G401 (cell line): ENCODE results near the gene KRTAP1-3. TPM values are rescaled to one million over a fixed set of nuclear protein-coding genes. Genes with fewer than 3 reads are reported as not detected.
"Not testable (repeated sequence)": the region's sequence is repeated elsewhere in the genome, so short reads cannot be mapped to it uniquely, and the experiment has no call there.

Source experiments
- DNase-seq: peaks from one replicate; pipeline ENCODE4 v3.0.0-alpha.2; 2015; ENCODE audit warnings: low spot score
- in situ Hi-C: cut with HindIII; loops from 2 replicates; pipeline ENCODE4 v1.10.0; 2016; ENCODE audit warnings: low sequenced_read_pairs, mixed read lengths
- total RNA-seq: library from RNA; depleted of rRNA; stranded (reverse); fragments of >200 nt; shearing (Covaris generic); gene quantifications from 2 replicates; pipeline ENCODE4 v1.2.3, GENCODE V29; 2014; rRNA removed

The KRTAP1-3 gene, protein sequence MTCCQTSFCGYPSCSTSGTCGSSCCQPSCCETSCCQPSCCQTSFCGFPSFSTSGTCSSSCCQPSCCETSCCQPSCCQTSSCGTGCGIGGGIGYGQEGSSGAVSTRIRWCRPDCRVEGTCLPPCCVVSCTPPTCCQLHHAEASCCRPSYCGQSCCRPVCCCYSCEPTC
- total RNA-seq = not detected in 2 replicates

DNA sequence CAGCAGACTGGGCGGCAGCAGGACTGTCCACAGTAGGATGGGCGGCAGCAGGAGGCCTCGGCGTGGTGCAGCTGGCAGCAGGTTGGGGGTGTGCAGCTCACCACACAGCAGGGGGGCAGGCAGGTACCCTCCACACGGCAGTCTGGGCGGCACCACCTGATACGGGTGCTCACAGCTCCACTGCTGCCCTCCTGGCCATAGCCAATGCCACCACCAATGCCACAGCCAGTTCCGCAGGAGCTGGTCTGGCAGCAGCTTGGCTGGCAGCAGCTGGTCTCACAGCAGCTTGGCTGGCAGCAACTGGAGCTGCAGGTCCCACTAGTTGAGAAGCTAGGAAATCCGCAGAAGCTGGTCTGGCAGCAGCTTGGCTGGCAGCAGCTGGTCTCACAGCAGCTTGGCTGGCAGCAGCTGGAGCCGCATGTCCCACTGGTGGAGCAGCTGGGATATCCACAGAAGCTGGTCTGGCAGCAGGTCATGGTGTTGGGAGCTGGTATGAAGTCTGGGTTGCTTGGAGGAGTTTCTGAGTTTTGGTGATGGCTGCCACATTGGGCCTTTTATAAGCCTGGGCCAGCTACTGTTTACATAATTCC lies at the start of gene KRTAP1-3:
KRTAP1-3 (minus strand) TSS at position 529 of the 590 bp plus-strand sequence; CDS start at position 476, 53 bp downstream.
- DNase-seq, in situ Hi-C loops: not testable (repeated sequence)

DNA sequence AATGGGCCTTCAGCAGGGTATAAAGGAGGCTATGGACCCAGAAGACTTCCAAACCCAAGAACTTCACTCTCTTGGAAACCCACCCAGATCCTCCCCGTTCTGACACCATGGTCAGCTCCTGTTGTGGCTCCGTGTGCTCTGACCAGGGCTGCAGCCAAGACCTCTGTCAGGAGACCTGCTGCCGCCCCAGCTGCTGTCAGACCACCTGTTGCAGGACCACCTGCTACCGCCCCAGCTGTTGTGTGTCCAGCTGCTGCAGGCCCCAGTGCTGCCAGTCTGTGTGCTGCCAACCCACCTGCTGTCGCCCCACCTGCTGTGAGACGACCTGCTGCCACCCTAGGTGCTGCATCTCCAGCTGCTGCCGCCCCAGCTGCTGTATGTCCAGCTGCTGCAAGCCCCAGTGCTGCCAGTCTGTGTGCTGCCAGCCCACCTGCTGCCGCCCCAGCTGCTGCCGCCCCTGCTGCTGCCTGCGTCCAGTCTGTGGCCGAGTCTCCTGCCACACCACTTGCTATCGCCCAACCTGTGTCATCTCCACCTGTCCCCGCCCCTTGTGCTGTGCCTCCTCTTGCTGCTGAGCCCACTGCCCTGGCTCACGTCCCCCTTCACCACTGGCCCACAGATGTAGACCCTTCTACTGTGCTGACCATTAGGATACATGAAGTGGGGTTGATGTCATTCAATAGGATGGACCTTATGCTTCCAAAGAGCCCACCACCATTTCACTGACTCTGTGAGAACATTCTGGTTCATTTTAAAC lies 49.6 kb upstream of the KRTAP1-3 start, which contains the start of gene KRTAP4-7:
KRTAP4-7 (plus strand) TSS at position 51 of the 757 bp plus-strand sequence; CDS start at position 108, 57 bp downstream.
- in situ Hi-C loops, DNase-seq: not testable (repeated sequence)

DNA sequence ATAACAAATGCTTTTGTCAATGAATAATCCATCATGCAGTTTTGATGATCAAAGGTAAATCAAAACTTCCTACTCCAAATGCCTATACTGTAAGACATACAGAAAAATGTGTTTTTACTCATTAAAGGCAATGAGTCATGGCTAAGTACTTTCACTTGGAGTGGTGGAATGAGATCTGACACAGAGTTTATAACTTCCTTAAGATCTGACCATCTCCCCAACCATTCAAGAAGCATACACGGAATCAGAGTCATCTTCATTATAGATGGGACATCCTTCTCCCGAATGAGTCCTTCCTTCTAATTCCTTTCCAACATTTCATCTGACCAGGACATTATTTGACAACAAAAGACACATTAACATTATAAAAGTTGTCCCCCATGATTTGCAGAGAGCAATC lies 48.8 kb upstream of the KRTAP1-3 start:
- DNase-seq, in situ Hi-C loops: not testable (repeated sequence)

DNA sequence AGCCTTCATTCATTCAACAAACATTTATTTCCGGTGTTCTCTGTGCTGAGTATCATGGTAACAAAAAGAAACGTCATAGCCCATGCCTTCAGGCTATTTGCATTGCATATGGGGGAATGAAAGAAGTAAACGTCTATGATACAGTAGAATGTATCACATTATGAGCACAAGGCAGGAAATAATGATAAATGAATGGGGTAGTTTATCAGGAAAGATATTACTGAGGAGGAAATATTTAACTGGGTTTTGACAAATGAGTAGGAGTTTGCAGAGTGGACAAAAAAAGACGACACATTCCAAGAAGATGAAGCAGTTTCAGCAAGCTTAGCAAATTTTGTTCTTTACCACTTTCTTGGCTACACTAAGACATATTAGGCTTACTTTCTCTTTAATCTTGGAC lies 48.0 kb upstream of the KRTAP1-3 start:
- no peak for DNase-seq
- in situ Hi-C loops = no loop called here

DNA sequence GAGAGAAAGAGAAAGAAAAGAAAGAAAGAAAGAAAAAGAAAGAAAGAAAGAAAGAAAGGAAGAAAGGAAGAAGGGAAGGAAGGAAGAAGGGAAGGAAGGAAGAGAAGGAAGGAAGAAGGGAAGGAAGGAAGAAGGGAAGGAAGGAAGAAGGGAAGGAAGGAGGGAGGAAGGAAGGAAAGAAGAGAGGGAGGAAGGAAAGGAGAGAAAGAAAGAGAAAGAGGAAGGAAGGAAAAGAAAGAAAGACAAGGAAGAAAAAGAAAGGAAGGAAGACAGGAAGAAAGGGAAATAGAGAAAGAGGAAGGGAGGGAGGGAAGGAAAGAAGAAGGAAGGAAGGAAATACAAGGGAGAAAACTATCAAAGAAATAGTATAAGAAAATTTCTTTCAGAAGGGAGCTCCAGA lies 42.1 kb upstream of the KRTAP1-3 start:
- DNase-seq = no peak
- in situ Hi-C loops = no loop called here

DNA sequence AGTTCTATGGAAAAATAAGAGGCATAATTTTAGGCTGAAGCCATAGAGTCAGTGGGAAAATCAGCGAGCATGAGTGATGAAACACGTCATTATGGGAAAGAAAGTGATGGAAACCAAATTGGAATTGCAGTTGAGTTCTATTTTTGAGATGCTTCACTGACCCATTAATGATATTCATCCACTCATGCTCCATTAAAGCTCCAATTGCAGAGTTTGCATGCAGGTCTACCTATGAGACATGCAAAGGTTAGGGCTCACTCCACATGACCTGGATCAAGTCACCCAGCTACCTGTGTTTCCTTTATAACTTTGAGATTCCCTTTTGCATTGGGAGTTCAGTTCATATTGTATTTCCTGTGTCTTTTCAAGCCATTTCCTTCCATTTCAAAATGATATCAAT lies 39.0 kb upstream of the KRTAP1-3 start:
- in situ Hi-C loops = no loop called here

DNA sequence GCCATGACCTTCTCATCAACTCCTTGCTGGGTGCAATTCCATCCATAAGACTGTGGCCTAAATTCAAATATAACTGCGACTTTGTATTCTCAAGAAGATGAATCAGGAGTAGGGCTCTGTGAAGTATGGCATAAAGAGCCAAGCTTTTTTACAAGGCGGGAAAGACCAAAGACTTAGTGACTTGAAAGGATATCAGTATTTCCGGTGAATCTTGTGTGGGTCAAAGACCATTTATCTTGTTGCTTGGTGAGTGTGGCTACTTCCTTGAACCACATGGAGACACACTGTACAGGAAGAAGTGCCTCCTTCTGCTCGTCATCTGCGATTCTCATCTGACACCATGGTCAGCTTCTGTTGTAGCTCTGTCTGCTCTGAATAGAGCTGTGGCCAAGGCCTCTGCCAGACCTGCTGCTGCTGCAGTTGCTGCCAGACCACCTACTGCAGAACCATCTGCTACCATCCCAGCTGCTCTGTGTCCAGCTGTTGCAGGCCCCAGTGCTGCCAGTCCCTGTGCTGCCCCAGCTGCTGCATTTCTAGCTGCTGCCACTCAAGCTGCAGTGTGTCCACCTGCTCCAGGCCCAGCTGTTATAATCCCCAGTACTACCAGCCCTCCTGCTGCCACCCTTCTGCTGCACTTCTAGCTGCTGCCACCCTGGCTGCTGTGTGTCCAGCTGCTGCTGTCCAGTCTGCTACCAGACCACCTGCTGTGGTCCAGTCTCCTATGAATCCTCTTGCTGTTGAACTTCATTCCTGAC lies 37.1 kb upstream of the KRTAP1-3 start:
- no peak for DNase-seq
- in situ Hi-C loops = no loop called here

More for the DNA sequence above, 39.0 kb upstream of the KRTAP1-3 start:
- DNase-seq = no peak

DNA sequence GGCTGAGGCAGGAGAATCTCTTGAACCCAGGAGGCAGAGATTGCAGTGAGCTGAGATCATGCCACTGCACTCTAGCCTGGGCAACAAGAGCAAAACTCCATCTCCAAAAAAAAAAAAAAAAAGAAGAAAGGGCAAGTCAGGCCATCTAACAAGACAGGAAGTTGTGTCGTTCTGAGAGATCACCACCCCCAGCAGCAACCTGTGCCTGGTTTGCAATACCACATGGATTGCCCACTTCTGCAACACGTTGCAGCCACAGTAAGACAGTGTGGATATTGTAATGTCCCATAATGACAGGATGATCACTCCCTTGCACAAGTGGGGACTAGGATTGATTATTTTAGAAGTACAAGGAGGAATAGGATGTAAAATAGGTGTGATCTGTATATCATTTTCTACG lies 34.4 kb upstream of the KRTAP1-3 start:
- DNase-seq = no peak
- in situ Hi-C loops = no loop called here

DNA sequence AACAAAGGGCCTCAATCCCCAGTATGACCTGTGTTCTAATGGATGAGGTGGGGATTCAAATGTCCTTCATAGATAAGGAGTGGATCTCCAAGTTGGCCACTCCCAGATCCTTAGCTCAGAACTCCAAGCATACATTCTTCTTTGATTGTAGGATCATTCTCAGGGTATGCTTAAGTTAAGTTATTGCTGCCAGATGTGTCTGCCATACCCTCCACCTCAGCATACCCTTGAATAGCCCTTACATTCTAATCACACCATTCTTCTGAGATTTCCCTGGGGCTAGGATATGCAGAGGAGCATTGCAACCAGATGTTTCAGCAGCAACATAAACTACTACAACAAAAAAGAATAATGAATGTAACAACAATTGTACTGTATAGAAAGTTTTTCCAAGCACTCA lies 32.6 kb upstream of the KRTAP1-3 start:
- in situ Hi-C loops = no loop called here
- no peak for DNase-seq

DNA sequence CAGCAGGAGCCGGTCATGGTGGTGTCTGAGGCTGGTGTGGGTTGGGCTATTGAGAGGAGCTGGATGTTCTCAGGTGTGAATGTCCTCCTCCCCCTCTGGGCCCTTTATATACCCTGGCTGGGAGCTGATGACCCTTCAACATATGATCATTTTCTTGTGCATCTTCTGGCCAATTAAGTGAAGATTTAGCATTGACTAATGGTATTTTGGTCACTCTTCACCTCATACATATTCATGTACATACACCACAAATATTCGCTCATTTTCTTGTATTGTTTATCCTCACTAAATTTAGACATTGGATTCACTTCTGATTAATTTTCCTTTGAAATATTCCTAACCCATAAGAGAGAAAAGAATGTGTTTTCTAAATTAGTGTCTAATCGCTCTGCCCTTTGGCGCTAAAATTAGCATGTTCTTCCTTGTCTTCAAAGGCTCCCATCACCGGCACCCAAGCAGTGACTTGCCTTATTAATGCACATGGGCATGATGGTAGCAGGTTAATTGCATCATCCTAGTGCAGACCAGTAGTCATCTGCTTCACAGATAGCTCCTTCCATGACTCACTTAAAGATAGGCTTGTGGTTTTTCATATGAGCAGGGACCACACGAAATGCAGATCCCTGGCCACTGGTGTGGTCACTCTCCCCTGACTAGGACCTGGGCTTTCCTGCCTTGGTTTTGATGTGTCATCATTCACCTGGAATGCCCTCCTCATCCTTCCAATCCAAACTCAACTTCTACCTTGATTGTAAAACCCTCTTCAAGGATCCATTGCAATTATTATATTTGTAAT lies 31.4 kb upstream of the KRTAP1-3 start, which contains the start of gene KRTAP2-4:
KRTAP2-4 (minus strand) TSS at position 51 of the 796 bp plus-strand sequence; CDS start at position 17, 34 bp downstream.
- no peak for DNase-seq
- in situ Hi-C loops = no loop called here

DNA sequence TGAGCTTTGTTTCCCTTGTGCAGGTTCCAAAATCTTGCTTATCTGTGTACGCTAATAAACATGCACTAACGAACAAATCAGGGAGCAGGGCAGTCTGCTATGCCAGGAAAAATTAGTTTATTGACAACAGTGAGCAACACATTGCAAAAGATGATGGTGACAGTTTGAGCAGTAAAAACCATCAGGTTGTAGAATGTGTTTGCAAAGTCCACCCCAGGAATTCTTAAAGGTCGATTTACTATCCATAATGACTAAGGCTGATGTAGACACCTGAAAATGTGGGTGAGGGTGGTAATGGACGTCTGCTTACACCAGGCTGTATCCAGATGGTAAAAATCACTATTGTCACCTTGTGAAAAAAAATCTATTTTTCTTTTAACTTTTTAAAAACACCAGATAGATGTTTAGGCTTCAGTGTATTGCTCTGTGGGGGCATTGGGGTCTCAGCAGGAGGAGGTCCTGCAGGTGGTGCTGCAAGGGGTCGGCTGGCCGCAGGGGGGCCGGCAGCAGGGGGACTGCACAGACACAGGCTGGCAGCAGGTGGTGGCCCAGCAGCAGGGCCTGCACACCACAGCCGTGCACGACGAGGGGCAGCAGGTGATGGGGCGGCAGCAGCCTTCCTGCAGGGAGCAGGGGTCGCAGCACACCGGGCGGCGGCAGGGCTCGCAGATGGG lies 30.5 kb upstream of the KRTAP1-3 start:
- DNase-seq, in situ Hi-C loops: not testable (repeated sequence)

DNA sequence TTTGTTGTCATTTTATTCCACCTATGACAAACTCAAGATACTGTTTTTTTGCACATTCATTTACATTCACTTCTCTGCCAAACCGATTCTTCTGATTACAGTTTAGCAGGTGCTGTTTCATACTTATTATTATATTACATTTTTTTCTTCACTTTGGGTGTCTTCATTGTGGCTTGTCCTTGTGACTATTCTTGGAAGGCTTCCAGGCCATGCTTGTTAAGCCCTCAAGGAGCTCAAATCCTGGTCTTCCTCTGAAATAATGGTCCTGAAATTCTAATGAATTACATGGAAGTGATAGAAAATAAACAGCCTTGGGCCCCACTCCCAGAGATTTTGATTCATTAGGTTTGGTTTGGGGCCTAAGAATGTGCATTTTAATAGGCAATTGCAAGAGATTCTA lies 29.6 kb upstream of the KRTAP1-3 start:
- no peak for DNase-seq
- in situ Hi-C loops = no loop called here

DNA sequence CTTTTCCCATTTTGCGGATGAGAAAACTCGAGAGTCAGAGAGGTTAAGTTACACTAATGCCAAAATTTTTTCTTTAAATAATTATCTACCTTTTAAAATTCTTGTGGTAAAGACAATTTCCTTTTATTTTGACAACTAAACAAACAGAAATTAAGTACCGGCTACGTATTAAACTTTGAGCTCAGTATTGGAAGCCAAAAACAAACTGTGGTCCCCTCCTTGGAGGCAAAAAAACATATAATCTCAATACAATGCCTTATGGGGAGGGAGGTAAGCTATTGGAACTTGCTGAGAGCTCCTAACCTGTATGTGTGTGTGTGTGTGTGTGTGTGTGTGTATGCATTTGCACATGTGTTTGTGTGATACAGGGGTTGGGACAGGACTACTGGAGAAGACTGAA lies 28.8 kb upstream of the KRTAP1-3 start:
- in situ Hi-C loops = no loop called here
- DNase-seq = no peak

DNA sequence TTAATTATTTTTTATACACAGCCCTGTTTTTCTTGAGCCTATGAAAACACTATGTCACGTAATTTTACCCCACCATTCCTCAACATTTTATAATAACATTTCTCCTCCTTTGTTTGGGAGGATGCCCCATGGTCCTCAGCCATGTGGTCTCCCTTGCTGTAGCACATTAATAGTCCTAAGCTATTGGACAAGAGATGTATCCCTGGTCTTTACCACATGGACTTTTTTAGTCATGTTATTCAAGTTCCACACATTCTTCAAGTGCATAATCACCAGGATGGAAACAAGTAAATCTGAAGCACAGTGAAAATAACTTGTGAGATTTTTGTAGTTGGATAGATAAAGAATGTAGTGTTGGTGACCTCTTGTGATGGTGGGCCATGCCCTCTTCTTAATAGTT lies 27.3 kb upstream of the KRTAP1-3 start:
- in situ Hi-C loops = no loop called here
- DNase-seq = no peak

DNA sequence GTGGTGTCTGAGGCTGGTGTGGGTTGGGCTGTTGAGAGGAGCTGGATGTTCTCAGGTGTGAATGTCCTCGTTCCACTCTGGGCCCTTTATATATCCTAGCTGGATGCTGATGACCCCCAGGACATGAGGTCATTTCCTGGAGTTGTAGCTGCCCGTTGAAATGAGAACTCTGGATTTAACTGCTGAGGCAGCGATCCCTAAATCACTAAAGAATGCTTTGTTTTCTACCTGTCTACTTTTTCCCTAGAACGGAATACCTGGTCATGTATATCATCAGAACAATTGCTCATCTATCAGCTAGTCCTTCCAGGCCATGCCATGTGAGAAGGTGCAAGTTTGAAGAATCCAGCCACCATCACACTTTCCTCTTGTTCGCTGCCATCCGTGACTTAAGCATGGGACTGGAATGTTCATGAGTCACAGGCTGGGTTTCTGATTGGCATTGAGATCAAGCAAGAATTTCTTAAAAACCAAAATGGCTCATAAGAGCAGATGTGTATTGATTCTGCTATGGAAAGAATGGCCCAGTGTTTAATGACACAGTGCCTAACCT lies 25.5 kb upstream of the KRTAP1-3 start, which contains the start of gene KRTAP2-3:
KRTAP2-3 (minus strand) TSS at position 63 of the 553 bp plus-strand sequence. CDS start 64 bp downstream, outside the sequence.
- no peak for DNase-seq
- in situ Hi-C loops = no loop called here

DNA sequence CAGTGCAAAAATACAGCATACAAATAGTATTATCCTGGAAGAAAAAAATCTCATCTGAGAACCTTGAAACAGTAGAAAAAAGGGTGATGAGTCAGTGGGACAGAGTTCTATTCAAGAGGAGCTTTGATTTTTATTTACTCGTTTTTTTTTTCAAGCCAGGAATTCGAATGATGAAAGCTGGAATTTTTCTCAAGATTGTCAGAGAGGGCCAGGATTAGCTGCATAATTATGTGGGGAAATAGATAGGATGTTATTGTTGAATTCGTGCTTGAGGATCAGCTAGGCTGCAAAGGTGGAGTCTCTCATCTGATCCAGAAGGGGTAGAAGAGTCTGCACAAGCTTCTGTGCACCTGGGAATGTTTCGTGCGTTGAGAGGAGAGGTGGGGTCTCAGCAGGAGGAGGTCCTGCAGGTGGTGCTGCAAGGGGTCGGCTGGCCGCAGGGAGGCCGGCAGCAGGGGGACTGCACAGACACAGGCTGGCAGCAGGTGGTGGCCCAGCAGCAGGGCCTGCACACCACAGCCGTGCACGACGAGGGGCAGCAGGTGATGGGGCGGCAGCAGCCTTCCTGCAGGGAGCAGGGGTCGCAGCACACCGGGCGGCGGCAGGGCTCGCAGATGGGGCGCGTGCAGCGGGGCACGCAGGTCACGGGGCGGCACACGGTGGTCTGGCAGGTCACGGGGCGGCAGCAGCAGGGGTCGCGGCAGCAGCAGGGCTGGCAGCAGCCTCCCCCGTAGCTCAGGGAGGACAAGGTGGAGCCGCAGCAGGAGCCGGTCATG lies 24.8 kb upstream of the KRTAP1-3 start:
- DNase-seq, in situ Hi-C loops: not testable (repeated sequence)

DNA sequence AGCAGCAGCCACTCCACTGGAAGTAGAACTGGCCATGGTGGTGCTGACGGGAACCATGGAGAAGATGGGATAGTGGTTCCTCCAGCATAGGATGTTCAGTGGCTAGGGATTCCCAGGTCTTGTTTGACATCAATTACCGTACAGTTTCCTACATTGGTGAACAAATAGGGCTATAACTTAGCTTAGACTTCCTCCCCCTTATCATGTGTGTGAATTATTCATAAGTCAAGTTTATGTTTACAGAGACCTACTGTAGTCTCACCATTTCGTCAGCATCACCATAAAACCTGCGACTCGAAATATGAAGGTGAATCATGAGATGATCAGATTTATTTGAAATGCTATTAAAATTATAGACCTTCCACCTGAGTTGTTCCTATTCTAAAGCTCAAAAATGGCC lies 24.1 kb upstream of the KRTAP1-3 start:
- in situ Hi-C loops = no loop called here
- no peak for DNase-seq
